Hepatocyte (in vitro differentiated cells): ENCODE data around the gene EXOC5.

Experiments used
- EZH2 ChIP-seq: fragments of 200-600 bp; sonication (generic); IDR thresholded peaks from 2 replicates; pipeline ENCODE4 v1.6.1; 2016; ENCODE audit warnings: antibody characterized with exemption, mild to moderate bottlenecking, borderline replicate concordance
- EZH2phosphoT487 ChIP-seq: fragments of 200-600 bp; sonication (generic); IDR thresholded peaks from one replicate; pipeline ENCODE4 v1.6.1; 2018; ENCODE audit warnings: antibody characterized with exemption, mild to moderate bottlenecking, low read depth, moderate library complexity; ENCODE audit not compliant: unreplicated experiment, severe bottlenecking
- TF ChIP-seq, protein P1 (sequence below): fragments of 200-600 bp; sonication (generic); IDR thresholded peaks from 2 replicates; pipeline ENCODE4 v1.5.1; 2016; ENCODE audit warnings: antibody characterized with exemption, mild to moderate bottlenecking; ENCODE audit not compliant: poor library complexity

GRCh38 chr14:57227083-57227482 is 41.6 kb downstream of the EXOC5 start:
- TF ChIP-seq, protein P1, sequence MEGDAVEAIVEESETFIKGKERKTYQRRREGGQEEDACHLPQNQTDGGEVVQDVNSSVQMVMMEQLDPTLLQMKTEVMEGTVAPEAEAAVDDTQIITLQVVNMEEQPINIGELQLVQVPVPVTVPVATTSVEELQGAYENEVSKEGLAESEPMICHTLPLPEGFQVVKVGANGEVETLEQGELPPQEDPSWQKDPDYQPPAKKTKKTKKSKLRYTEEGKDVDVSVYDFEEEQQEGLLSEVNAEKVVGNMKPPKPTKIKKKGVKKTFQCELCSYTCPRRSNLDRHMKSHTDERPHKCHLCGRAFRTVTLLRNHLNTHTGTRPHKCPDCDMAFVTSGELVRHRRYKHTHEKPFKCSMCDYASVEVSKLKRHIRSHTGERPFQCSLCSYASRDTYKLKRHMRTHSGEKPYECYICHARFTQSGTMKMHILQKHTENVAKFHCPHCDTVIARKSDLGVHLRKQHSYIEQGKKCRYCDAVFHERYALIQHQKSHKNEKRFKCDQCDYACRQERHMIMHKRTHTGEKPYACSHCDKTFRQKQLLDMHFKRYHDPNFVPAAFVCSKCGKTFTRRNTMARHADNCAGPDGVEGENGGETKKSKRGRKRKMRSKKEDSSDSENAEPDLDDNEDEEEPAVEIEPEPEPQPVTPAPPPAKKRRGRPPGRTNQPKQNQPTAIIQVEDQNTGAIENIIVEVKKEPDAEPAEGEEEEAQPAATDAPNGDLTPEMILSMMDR, result no peak
- TF ChIP-seq EZH2phosphoT487, result no peak
- no peak for TF ChIP-seq EZH2
